ENCODE measurements around the gene ZC3H13. TPM values are rescaled to one million over a fixed set of nuclear protein-coding genes. Genes with fewer than 3 reads are reported as not detected.
"Not testable (repeated sequence)": the region's sequence is repeated elsewhere in the genome, so short reads cannot be mapped to it uniquely, and the experiment has no call there.

Gene ZC3H13
- total RNA-seq, 4 donors from 2014 or later, result 14.7 to 20.7 (median 17.1) TPM

- H3K4me1 ChIP-seq, result peaks cover 7 to 22% of the 10 kb centered on the region in 2 donors
- no peaks in the 10 kb centered on the region for H3K9me3 ChIP-seq
- in situ Hi-C loops (cut with MboI; ENCODE audit: low sequenced_read_pairs in 4 of 4) (no loop called here), intact Hi-C loops (cut with DNase I; ENCODE audit: low total_unique reads) (no loop called here)
- DNase-seq (no peak), ATAC-seq (no peak)
- H3K4me3 ChIP-seq, result no peak overlapping the region
- no peak overlapping the region for H3K27ac ChIP-seq
- no peak for TF ChIP-seq POLR2A (IDR thresholded peaks at IDR 0.05)
- TF ChIP-seq, protein P1, sequence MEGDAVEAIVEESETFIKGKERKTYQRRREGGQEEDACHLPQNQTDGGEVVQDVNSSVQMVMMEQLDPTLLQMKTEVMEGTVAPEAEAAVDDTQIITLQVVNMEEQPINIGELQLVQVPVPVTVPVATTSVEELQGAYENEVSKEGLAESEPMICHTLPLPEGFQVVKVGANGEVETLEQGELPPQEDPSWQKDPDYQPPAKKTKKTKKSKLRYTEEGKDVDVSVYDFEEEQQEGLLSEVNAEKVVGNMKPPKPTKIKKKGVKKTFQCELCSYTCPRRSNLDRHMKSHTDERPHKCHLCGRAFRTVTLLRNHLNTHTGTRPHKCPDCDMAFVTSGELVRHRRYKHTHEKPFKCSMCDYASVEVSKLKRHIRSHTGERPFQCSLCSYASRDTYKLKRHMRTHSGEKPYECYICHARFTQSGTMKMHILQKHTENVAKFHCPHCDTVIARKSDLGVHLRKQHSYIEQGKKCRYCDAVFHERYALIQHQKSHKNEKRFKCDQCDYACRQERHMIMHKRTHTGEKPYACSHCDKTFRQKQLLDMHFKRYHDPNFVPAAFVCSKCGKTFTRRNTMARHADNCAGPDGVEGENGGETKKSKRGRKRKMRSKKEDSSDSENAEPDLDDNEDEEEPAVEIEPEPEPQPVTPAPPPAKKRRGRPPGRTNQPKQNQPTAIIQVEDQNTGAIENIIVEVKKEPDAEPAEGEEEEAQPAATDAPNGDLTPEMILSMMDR (IDR thresholded peaks at IDR 0.05 in 4 of 5, conservative IDR thresholded peaks at IDR 0.05 in 1 of 5), result no peak
- peaks cover 0 to 2% of the 10 kb centered on the region in 2 donors for H3K36me3 ChIP-seq
- H3K27me3 ChIP-seq, result no peaks in the 10 kb centered on the region
Observed at GRCh38 chr13:45994752-45995151, 57.8 kb downstream of the ZC3H13 start.

GRCh38 chr13:45989607-45990006, 62.9 kb downstream of the ZC3H13 start:
- no peak for DNase-seq
- Histone ChIP-seq H3K4me3 (no peak overlapping the region), H3K9me3 (no peaks in the 10 kb centered on the region), H3K27me3 (no peaks in the 10 kb centered on the region), H3K36me3 (peaks cover 3 to 44% of the 10 kb centered on the region in 2 donors), H3K27ac (no peak overlapping the region), H3K4me1 (peaks cover 7 to 13% of the 10 kb centered on the region in 2 donors)
- no peak for TF ChIP-seq POLR2A (IDR thresholded peaks at IDR 0.05)
- TF ChIP-seq, protein P1 (IDR thresholded peaks at IDR 0.05 in 4 of 5, conservative IDR thresholded peaks at IDR 0.05 in 1 of 5), result no peak
- intact Hi-C loops (cut with DNase I; ENCODE audit: low total_unique reads) (no loop called here), in situ Hi-C loops (cut with MboI; ENCODE audit: low sequenced_read_pairs in 4 of 4) (no loop called here)
- ATAC-seq, result no peak

GRCh38 chr13:45981127-45981526, 71.4 kb downstream of the ZC3H13 start:
- H3K27ac ChIP-seq; intact Hi-C loops (cut with DNase I; ENCODE audit: low total_unique reads): not testable (repeated sequence)

GRCh38 chr13:45975337-45975736, 77.2 kb downstream of the ZC3H13 start:
- no peak for DNase-seq
- Histone ChIP-seq H3K27me3 (no peaks in the 10 kb centered on the region), H3K4me3 (no peak overlapping the region), H3K27ac (no peak overlapping the region), H3K9me3 (no peaks in the 10 kb centered on the region), H3K36me3 (peaks cover 0 to 53% of the 10 kb centered on the region in 2 donors), H3K4me1 (no peaks in the 10 kb centered on the region)
- TF ChIP-seq, protein P1 (IDR thresholded peaks at IDR 0.05 in 4 of 5, conservative IDR thresholded peaks at IDR 0.05 in 1 of 5), result no peak
- TF ChIP-seq POLR2A (IDR thresholded peaks at IDR 0.05), result no peak
- no peak for ATAC-seq
- intact Hi-C loops (cut with DNase I; ENCODE audit: low total_unique reads), result no loop called here
- in situ Hi-C loops (cut with MboI; ENCODE audit: low sequenced_read_pairs in 4 of 4), result no loop called here

More at GRCh38 chr13:45981127-45981526, 71.4 kb downstream of the ZC3H13 start:
- DNase-seq; ATAC-seq; H3K9me3 ChIP-seq; H3K4me1 ChIP-seq; in situ Hi-C loops (cut with MboI; ENCODE audit: low sequenced_read_pairs in 4 of 4); H3K27me3 ChIP-seq; H3K4me3 ChIP-seq: not testable (repeated sequence)
- peaks cover 0 to 32% of the 10 kb centered on the region in 2 donors for H3K36me3 ChIP-seq

DNA sequence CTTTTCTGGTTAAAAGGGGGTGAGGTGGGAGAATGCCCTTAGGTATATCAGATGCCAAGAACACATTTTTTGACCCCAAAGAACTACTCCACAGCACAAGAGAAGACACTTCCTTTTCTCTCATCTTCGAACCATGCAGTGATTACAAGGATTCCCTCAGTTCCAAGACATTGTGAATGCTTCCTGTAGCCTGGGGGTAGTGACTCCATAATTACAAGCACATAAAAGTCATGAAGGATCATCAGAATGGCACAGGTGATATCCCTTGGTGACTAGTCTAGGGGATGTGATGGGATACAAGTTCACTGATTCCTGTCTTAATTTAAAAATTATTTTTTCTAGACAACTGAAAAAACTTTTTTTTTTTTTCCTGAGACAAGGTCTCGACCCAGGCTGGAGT, 78.0 kb downstream of the ZC3H13 start:
- intact Hi-C loops (cut with DNase I; ENCODE audit: low total_unique reads) (no loop called here), in situ Hi-C loops (cut with MboI; ENCODE audit: low sequenced_read_pairs in 4 of 4) (no loop called here)
- H3K4me3 ChIP-seq, result no peak overlapping the region
- ATAC-seq (no peak), DNase-seq (no peak)
- no peak overlapping the region for H3K27ac ChIP-seq
- H3K36me3 ChIP-seq, result peaks cover 0 to 56% of the 10 kb centered on the region in 2 donors
- no peak for TF ChIP-seq POLR2A (IDR thresholded peaks at IDR 0.05)
- TF ChIP-seq, protein P1 (IDR thresholded peaks at IDR 0.05 in 4 of 5, conservative IDR thresholded peaks at IDR 0.05 in 1 of 5), result no peak
- H3K9me3 ChIP-seq, result no peaks in the 10 kb centered on the region
- H3K27me3 ChIP-seq, result no peaks in the 10 kb centered on the region
- no peaks in the 10 kb centered on the region for H3K4me1 ChIP-seq

Data from gastrocnemius medialis (tissue), 4 donors.